Hepatocyte (in vitro differentiated cells): ENCODE results near the gene COL8A2.

Experiments used
- EZH2phosphoT487 ChIP-seq: fragments of 200-600 bp; sonication (generic); IDR thresholded peaks from one replicate; pipeline ENCODE4 v1.6.1; 2018; ENCODE audit warnings: antibody characterized with exemption, mild to moderate bottlenecking, low read depth, moderate library complexity; ENCODE audit not compliant: unreplicated experiment, severe bottlenecking
- TF ChIP-seq, protein P1 (sequence below): fragments of 200-600 bp; sonication (generic); IDR thresholded peaks from 2 replicates; pipeline ENCODE4 v1.5.1; 2016; ENCODE audit warnings: antibody characterized with exemption, mild to moderate bottlenecking; ENCODE audit not compliant: poor library complexity

GRCh38 chr1:36166136-36166535 is 41.1 kb upstream of the COL8A2 start:
- TF ChIP-seq, protein P1, sequence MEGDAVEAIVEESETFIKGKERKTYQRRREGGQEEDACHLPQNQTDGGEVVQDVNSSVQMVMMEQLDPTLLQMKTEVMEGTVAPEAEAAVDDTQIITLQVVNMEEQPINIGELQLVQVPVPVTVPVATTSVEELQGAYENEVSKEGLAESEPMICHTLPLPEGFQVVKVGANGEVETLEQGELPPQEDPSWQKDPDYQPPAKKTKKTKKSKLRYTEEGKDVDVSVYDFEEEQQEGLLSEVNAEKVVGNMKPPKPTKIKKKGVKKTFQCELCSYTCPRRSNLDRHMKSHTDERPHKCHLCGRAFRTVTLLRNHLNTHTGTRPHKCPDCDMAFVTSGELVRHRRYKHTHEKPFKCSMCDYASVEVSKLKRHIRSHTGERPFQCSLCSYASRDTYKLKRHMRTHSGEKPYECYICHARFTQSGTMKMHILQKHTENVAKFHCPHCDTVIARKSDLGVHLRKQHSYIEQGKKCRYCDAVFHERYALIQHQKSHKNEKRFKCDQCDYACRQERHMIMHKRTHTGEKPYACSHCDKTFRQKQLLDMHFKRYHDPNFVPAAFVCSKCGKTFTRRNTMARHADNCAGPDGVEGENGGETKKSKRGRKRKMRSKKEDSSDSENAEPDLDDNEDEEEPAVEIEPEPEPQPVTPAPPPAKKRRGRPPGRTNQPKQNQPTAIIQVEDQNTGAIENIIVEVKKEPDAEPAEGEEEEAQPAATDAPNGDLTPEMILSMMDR = no peak
- TF ChIP-seq EZH2phosphoT487 = no peak
